K562 (cell line): ENCODE results near the gene ZBTB47. TPM values are rescaled to one million over a fixed set of nuclear protein-coding genes. Genes with fewer than 3 reads are reported as not detected.

Source experiments
- ATAC-seq: fragments of 200-7000 bp; cut with Tn5 transposase; 3 replicates; pipeline ENCODE4 v1.9.1; 2020; ENCODE audit warnings: moderate library complexity
- BruUV-seq: library from RNA; stranded (reverse); fragments of 400-500 nt; replicated peaks from 2 replicates; lab custom pipeline; 2021; lab: Mats Ljungman, UMichigan
- CTCF ChIA-PET: fragments of 300-600 bp; formaldehyde crosslinking; extraction: SDS; loops from one replicate; lab custom pipeline; 2021; ENCODE audit warnings: low intra/inter-chr PET ratio; lab: Yijun Ruan, JAX
- POLR2A ChIA-PET: fragments of 300-600, 350-650 bp; sonication (Branson Sonifier 250); formaldehyde crosslinking; extraction: SDS; loops from one replicate; lab custom pipeline; 2021; ENCODE audit warnings: antibody characterized with exemption, inconsistent platforms; lab: Yijun Ruan, JAX
- DNase-seq, 4 experiments: peaks; one replicate each; pipeline versions ENCODE4 v3.0.0 to v3.0.0-alpha.2; 2011 to 2018; ENCODE audit warnings: low spot score in 3 of 4, mixed read lengths in 3 of 4; ENCODE audit errors: extremely low read depth in 1 of 4
- FAIRE-seq: peaks from 2 replicates; lab custom pipeline; 2011; peaks lifted over from hg19 to GRCh38; lab: Jason Lieb, UNC
- H2AFZ ChIP-seq: 2 replicates; pipeline ENCODE4 v1.6.0; 2011; ENCODE audit warnings: low read depth, low read length, control low read depth, inconsistent platforms
- H3K27ac ChIP-seq: fragments of 200-600 bp; 3 replicates; pipeline ENCODE4 v1.8.0; 2011; ENCODE audit warnings: low read depth, mild to moderate bottlenecking, control low read depth, inconsistent platforms, low read length, moderate library complexity, mixed read lengths; ENCODE audit errors: extremely low read depth
- H3K27me3 ChIP-seq, 2 experiments: fragments of 300-600 bp in 1 of 2; 2 replicates in 1 of 2; 3 replicates in 1 of 2; pipeline versions ENCODE4 v1.6.0 to v1.8.0; 2011; ENCODE audit warnings: inconsistent platforms in 2 of 2, low read length in 2 of 2, mild to moderate bottlenecking in 1 of 2, mixed read lengths in 1 of 2, moderate library complexity in 1 of 2; ENCODE audit not compliant: control insufficient read depth in 2 of 2, insufficient read depth in 2 of 2
- H3K36me3 ChIP-seq: fragments of 300-600 bp; 3 replicates; pipeline ENCODE4 v1.8.0; 2011; ENCODE audit warnings: mild to moderate bottlenecking, low read length, inconsistent platforms; ENCODE audit not compliant: control insufficient read depth, insufficient read depth
- H3K4me1 ChIP-seq, 2 experiments: fragments of 200-600 bp in 1 of 2; replicated peaks in 1 of 2; 2 replicates in 1 of 2; 3 replicates in 1 of 2; pipeline versions ENCODE4 v1.5.1 to v1.8.0; 2011; ENCODE audit warnings: inconsistent platforms in 2 of 2, low read length in 2 of 2, mild to moderate bottlenecking in 1 of 2, mixed read lengths in 1 of 2, moderate library complexity in 1 of 2; ENCODE audit not compliant: control insufficient read depth in 2 of 2, insufficient read depth in 2 of 2
- H3K4me2 ChIP-seq: 2 replicates; pipeline ENCODE4 v1.6.1; 2011; ENCODE audit warnings: low read length, control low read depth, inconsistent platforms, mixed read lengths; ENCODE audit not compliant: insufficient read depth
- H3K4me3 ChIP-seq: fragments of 200-600 bp; sonication (generic), shearing (Covaris generic); 2 replicates; pipeline ENCODE4 v1.5.1; 2016; ENCODE audit warnings: control low read depth, inconsistent platforms
- H3K79me2 ChIP-seq: fragments of 200-600 bp; 3 replicates; pipeline ENCODE4 v1.8.0; 2011; ENCODE audit warnings: low read length, inconsistent platforms; ENCODE audit not compliant: control insufficient read depth, insufficient read depth
- H3K9ac ChIP-seq, 2 experiments: 2 replicates each; pipeline versions ENCODE4 v1.6.0 to v1.6.1; 2011; ENCODE audit warnings: low read depth in 2 of 2, low read length in 2 of 2, control low read depth in 1 of 2, inconsistent platforms in 1 of 2, mild to moderate bottlenecking in 1 of 2, mixed read lengths in 1 of 2; ENCODE audit not compliant: insufficient read depth in 1 of 2
- H3K9me1 ChIP-seq: one replicate; pipeline ENCODE4 v1.6.0; 2011; ENCODE audit warnings: inconsistent platforms, mild to moderate bottlenecking, low read length, moderate library complexity; ENCODE audit not compliant: control insufficient read depth, insufficient read depth
- H3K9me3 ChIP-seq: replicated peaks from 2 replicates; pipeline ENCODE4 v1.5.1; 2011; ENCODE audit warnings: low read depth, low read length, inconsistent platforms; ENCODE audit not compliant: control insufficient read depth, insufficient read depth
- H4K20me1 ChIP-seq: replicated peaks from 2 replicates; pipeline ENCODE4 v1.6.1; 2011; ENCODE audit warnings: low read length, inconsistent platforms, mixed read lengths; ENCODE audit not compliant: control insufficient read depth, insufficient read depth
- CBX3 ChIP-seq, 2 experiments: IDR thresholded peaks; 1 replicate in 1 of 2; 2 replicates in 1 of 2; pipeline ENCODE4 v1.6.1; 2012; ENCODE audit warnings: inconsistent platforms in 2 of 2, low read length in 2 of 2, borderline replicate concordance in 1 of 2, control low read depth in 1 of 2
- HBP1 ChIP-seq: fragments of 450-650 bp; formaldehyde crosslinking; IDR thresholded peaks from 2 replicates; pipeline ENCODE4 v1.4.0; 2022; ENCODE audit warnings: missing genetic modification characterization
- HIVEP1 ChIP-seq: fragments of 250-450 bp; sonication (Bioruptor Pico); IDR thresholded peaks from 2 replicates; pipeline ENCODE4 v1.4.0; 2020; ENCODE audit warnings: mild to moderate bottlenecking
- MAX ChIP-seq: sonication (generic); formaldehyde crosslinking; IDR thresholded peaks from 2 replicates; pipeline ENCODE4 v1.9.0; 2022; ENCODE audit warnings: mild to moderate bottlenecking, missing genetic modification reagents
- MED1 ChIP-seq: sonication (generic); formaldehyde crosslinking; IDR thresholded peaks from 2 replicates; pipeline ENCODE4 v1.8.1; 2023; ENCODE audit warnings: missing genetic modification reagents, borderline replicate concordance
- PKNOX1 ChIP-seq: fragments of 450-650 bp; IDR thresholded peaks from 2 replicates; pipeline ENCODE4 v1.6.1; 2016
- POLR2B ChIP-seq: fragments of 450-650 bp; IDR thresholded peaks from 2 replicates; pipeline ENCODE4 v1.6.1; 2018; ENCODE audit warnings: low read depth; ENCODE audit not compliant: partially characterized antibody
- PRDM10 ChIP-seq: fragments of 450-650 bp; IDR thresholded peaks from 2 replicates; pipeline ENCODE4 v1.6.1; 2018; ENCODE audit not compliant: partially characterized antibody
- RBFOX2 ChIP-seq: fragments of 200-400 bp; formaldehyde crosslinking; IDR thresholded peaks from 2 replicates; pipeline ENCODE4 v1.6.1; 2017; ENCODE audit warnings: low read depth, mild to moderate bottlenecking, low read length, moderate library complexity
- TAL1 ChIP-seq: fragments of 450-650 bp; IDR thresholded peaks from 2 replicates; pipeline ENCODE4 v1.6.1; 2016; ENCODE audit warnings: mild to moderate bottlenecking
- ZNF263 ChIP-seq: sonication (generic); formaldehyde crosslinking; IDR thresholded peaks from 2 replicates; pipeline ENCODE4 v1.8.0; 2022; ENCODE audit warnings: mild to moderate bottlenecking, missing genetic modification reagents, borderline replicate concordance
- WGBS: fragments of 100-300 bp; shearing (Covaris generic); methylation state at CpG from one replicate; pipeline ENCODE4 v1.1.6; 2016; ENCODE audit warnings: low coverage, mixed read lengths; ENCODE audit not compliant: insufficient coverage; ENCODE audit errors: missing lambda C conversion rate; 5-methylcytosine and 5-hydroxymethylcytosine counted together
- in situ Hi-C: fragments of 300-500 bp; cut with MboI; formaldehyde crosslinking; loops from 4 replicates; pipeline ENCODE4 v1.15.0; 2018; ENCODE audit warnings: inconsistent platforms, mixed read lengths
- intact Hi-C: fragments of 100-400 bp; cut with micrococcal nuclease; formaldehyde crosslinking; loops from 2 replicates; pipeline ENCODE4 v1.14.2; 2022
- polyA plus RNA-seq, 8 experiments: library from polyadenylated mRNA; depleted of rRNA in 4 of 8; stranded (reverse) in 5 of 8; unstranded in 3 of 8; fragments of >200 nt; fragmentation: Nextera tagmentation in 2 of 8; fragmentation: Illumina TruSeq in 1 of 8; extraction: Ambion mirVana in 2 of 8; extraction: Trizol in 1 of 8; gene quantifications; 2 replicates each; pipeline versions ENCODE4 v1.2.1 to v1.2.3, GENCODE V29; 2011 to 2014; ENCODE audit warnings: inconsistent platforms in 1 of 8, missing spikeins in 1 of 8
- total RNA-seq, 7 experiments: library from RNA; depleted of rRNA in 6 of 7; stranded (reverse); fragments of >200 nt in 6 of 7; fragmentation: Illumina TruSeq in 2 of 7; extraction: Trizol in 2 of 7; gene quantifications; 2 replicates each; pipeline versions ENCODE4 v1.2.1 to v1.2.3, GENCODE V29; 2011 to 2021; ENCODE audit warnings: low replicate concordance in 1 of 7

The ZBTB47 gene
- total and polyA plus RNA-seq, 9 of the 15 experiments (the other 6 are each of a cell fraction or from before 2014, with no cell fraction given): 0.11 to 4.6 (median 1.7) TPM; not detected in 1

GRCh38 chr3:42658091-42658770 lies 4.7 kb downstream of the ZBTB47 start (continued):
- peak; percentile 29; the same call in 1 of the 2 replicates for TF ChIP-seq RBFOX2

- ATAC-seq: no peak
- intact Hi-C loops: no loop called here
- FAIRE-seq: no peak
- 0 out of 2 replicates have a peak, but pooled peaks have one; percentile 34 for TF ChIP-seq MAX
- no peak for TF ChIP-seq POLR2B
- peak; percentile 85 for TF ChIP-seq ZNF263 (CRISPR knock-in tag)
- TF ChIP-seq MED1 (CRISPR knock-in tag): no peak
- no peak for TF ChIP-seq HIVEP1 (CRISPR knock-in tag)
- TF ChIP-seq HBP1 (CRISPR knock-in tag): 0 out of 2 replicates have a peak, but pooled peaks have one; percentile 29
- no peak for TF ChIP-seq PRDM10
- no peak for TF ChIP-seq CBX3 (IDR thresholded peaks at IDR 0.05; ENCODE audit: borderline replicate concordance in 1 of 2, low read length in 2 of 2)
- TF ChIP-seq TAL1: no peak
- TF ChIP-seq PKNOX1: no peak
- Histone ChIP-seq H3K79me2 (no peaks in the 10 kb centered on the region), H2AFZ (no peak overlapping the region), H3K4me3 (no peak overlapping the region), H3K27ac (no peak overlapping the region), H3K9me1 (no peaks in the 10 kb centered on the region), H3K9ac (0 out of 4 replicates have a peak overlapping the region, but pooled peaks of 1 of the 2 experiments have one; percentile 6), H3K9me3 (no peaks in the 10 kb centered on the region), H3K4me2 (no peak overlapping the region), H4K20me1 (peaks cover 6% of the 10 kb centered on the region; the same call in 1 of the 2 replicates), H3K27me3 (no peaks in the 10 kb centered on the region), H3K36me3 (peaks cover 5% of the 10 kb centered on the region; the same call in 1 of the 3 replicates), H3K4me1 (peaks cover 3 to 39% of the 10 kb centered on the region in 2 experiments; a peak in 4 of 5 replicates)
- ChIA-PET POLR2A (interaction anchor here (0.6 to 1.9 kb wide), 2 partner anchors 11 to 572 kb away, joined by 3 to 4 read pairs; no protein-coding TSS in a partner anchor), CTCF (no interaction called here)
- BruUV-seq: no TSS peak
- in situ Hi-C loops: no loop called here
- 72% methylated on average over 16 of the region's 22 CpGs for WGBS
- DNase-seq: no peak
Observed at GRCh38 chr3:42658771-42659390, 5.4 kb downstream of the ZBTB47 start.
